ENCODE measurements around the gene FHIP1A.

Gene FHIP1A

GRCh38 chr4:151361966-151362365 lies 47.0 kb upstream of the FHIP1A start:
- H3K36me3 ChIP-seq (replicated peaks; ENCODE audit: insufficient read depth, low read length): no peaks in the 10 kb centered on the region
- no peaks in the 10 kb centered on the region for H3K9me3 ChIP-seq (replicated peaks; ENCODE audit: insufficient read depth, low read length)
- no peak for TF ChIP-seq EZH2phosphoT487 (IDR thresholded peaks at IDR 0.05; ENCODE audit: low read length)
- TF ChIP-seq CTCF (IDR thresholded peaks at IDR 0.05; ENCODE audit: low read length): no peak
- TF ChIP-seq EZH2 (optimal IDR thresholded peaks at IDR 0.05; ENCODE audit: low read depth, low read length): no peak
- H3K79me2 ChIP-seq (ENCODE audit: low read length): no peaks in the 10 kb centered on the region
- H4K20me1 ChIP-seq (ENCODE audit: insufficient read depth, low read length): no peaks in the 10 kb centered on the region
- no peak overlapping the region for H3K27ac ChIP-seq (ENCODE audit: low read length)
- no peak overlapping the region for H3K4me2 ChIP-seq (ENCODE audit: low read depth, low read length)
- H3K4me1 ChIP-seq (ENCODE audit: low read length): no peaks in the 10 kb centered on the region
- no peaks in the 10 kb centered on the region for H3K9me2 ChIP-seq (replicated peaks; ENCODE audit: insufficient read depth, low read length)
- no peaks in the 10 kb centered on the region for H3F3A ChIP-seq (ENCODE audit: insufficient read depth, low read length)
- H3K4me3 ChIP-seq (ENCODE audit: low read length): no peak overlapping the region
- H2AFZ ChIP-seq (ENCODE audit: low read length): no peak overlapping the region
- no peak overlapping the region for H3K9ac ChIP-seq (ENCODE audit: low read length)
- no peaks in the 10 kb centered on the region for H3K27me3 ChIP-seq (replicated peaks; ENCODE audit: insufficient read depth, low read length)
- DNase-seq: no peak

- Histone ChIP-seq H3F3A (ENCODE audit: insufficient read depth, low read length) (no peaks in the 10 kb centered on the region), H3K9me3 (replicated peaks; ENCODE audit: insufficient read depth, low read length) (no peaks in the 10 kb centered on the region), H3K27ac (ENCODE audit: low read length) (no peak overlapping the region), H3K9me2 (replicated peaks; ENCODE audit: insufficient read depth, low read length) (no peaks in the 10 kb centered on the region), H3K36me3 (replicated peaks; ENCODE audit: insufficient read depth, low read length) (no peaks in the 10 kb centered on the region), H2AFZ (ENCODE audit: low read length) (no peak overlapping the region), H4K20me1 (ENCODE audit: insufficient read depth, low read length) (no peaks in the 10 kb centered on the region), H3K27me3 (replicated peaks; ENCODE audit: insufficient read depth, low read length) (no peaks in the 10 kb centered on the region), H3K4me2 (ENCODE audit: low read depth, low read length) (0 out of 2 replicates have a peak overlapping the region, but pooled peaks have one; percentile 3), H3K4me1 (ENCODE audit: low read length) (no peaks in the 10 kb centered on the region), H3K4me3 (ENCODE audit: low read length) (no peak overlapping the region), H3K9ac (ENCODE audit: low read length) (no peak overlapping the region), H3K79me2 (ENCODE audit: low read length) (no peaks in the 10 kb centered on the region)
- no peak for TF ChIP-seq EZH2phosphoT487 (IDR thresholded peaks at IDR 0.05; ENCODE audit: low read length)
- no peak for TF ChIP-seq EZH2 (optimal IDR thresholded peaks at IDR 0.05; ENCODE audit: low read depth, low read length)
- peak; percentile 98 for TF ChIP-seq CTCF (IDR thresholded peaks at IDR 0.05; ENCODE audit: low read length)
- peak; percentile 76 for DNase-seq
Observed at GRCh38 chr4:151362404-151363164, 46.4 kb upstream of the FHIP1A start.

GRCh38 chr4:151376540-151376939 lies 32.4 kb upstream of the FHIP1A start:
- Histone ChIP-seq H3K27me3 (replicated peaks; ENCODE audit: insufficient read depth, low read length) (no peaks in the 10 kb centered on the region), H3K4me1 (ENCODE audit: low read length) (no peaks in the 10 kb centered on the region), H2AFZ (ENCODE audit: low read length) (no peak overlapping the region), H3K9me3 (replicated peaks; ENCODE audit: insufficient read depth, low read length) (no peaks in the 10 kb centered on the region), H3F3A (ENCODE audit: insufficient read depth, low read length) (no peaks in the 10 kb centered on the region), H3K79me2 (ENCODE audit: low read length) (no peaks in the 10 kb centered on the region), H3K4me2 (ENCODE audit: low read depth, low read length) (no peak overlapping the region), H3K36me3 (replicated peaks; ENCODE audit: insufficient read depth, low read length) (no peaks in the 10 kb centered on the region), H3K9me2 (replicated peaks; ENCODE audit: insufficient read depth, low read length) (no peaks in the 10 kb centered on the region), H3K27ac (ENCODE audit: low read length) (no peak overlapping the region), H3K9ac (ENCODE audit: low read length) (no peak overlapping the region), H4K20me1 (ENCODE audit: insufficient read depth, low read length) (no peaks in the 10 kb centered on the region), H3K4me3 (ENCODE audit: low read length) (no peak overlapping the region)
- TF ChIP-seq CTCF (IDR thresholded peaks at IDR 0.05; ENCODE audit: low read length): no peak
- no peak for TF ChIP-seq EZH2phosphoT487 (IDR thresholded peaks at IDR 0.05; ENCODE audit: low read length)
- no peak for TF ChIP-seq EZH2 (optimal IDR thresholded peaks at IDR 0.05; ENCODE audit: low read depth, low read length)
- no peak for DNase-seq

Measured in MM.1S (cell line).